HG03066 (cell line): Measurements from ENCODE around the gene GGCX.
"Not testable (repeated sequence)": the region's sequence is repeated elsewhere in the genome, so short reads cannot be mapped to it uniquely, and the experiment has no call there.

Source experiments
- ATAC-seq: cut with Tn5 transposase; IDR thresholded peaks from one replicate; pipeline ENCODE4 v1.9.1; 2021; ENCODE audit warnings: low read depth; ENCODE audit not compliant: unreplicated experiment

GGCX gene

DNA sequence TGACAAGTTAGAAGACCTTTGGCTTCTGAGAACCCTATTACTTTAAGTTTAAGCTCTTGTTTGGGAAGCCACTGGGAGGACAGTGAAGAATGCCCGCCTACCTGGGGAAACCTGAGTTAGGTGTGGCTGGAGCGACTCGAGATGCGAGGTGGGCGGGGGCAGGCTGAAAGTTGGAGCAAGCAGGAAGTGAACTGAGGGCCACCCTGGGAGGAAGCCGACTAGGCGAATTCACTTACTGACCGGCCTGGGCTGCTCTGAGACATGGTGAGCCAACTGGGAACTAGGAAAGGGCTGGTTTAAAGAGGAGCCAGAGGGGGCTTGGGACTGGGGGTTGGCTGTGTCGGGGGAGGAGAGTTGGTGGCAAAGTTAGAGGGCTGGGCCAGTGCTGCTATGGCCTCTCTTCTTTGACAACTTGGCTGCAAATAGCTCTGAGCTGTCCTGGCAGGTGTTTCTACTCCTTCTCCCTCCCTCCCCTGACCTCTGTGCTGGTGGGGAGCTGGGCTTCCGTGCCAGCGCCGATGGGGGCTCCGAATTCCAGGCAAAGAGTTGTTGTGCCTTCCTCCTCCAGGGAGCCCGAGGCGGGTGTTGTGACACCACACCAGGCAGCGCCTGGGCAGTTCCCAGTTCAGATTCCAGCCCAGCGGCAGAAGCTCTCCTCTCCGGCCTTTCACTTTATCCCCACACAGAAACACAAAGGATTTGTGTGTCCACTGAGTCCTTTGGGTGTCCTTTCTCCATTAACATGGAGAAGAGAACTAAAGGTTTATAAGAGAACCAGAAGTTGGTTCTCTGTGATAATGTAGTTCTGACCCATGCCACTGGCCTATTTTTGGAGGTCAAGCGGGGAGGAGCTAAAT lies 16.3 kb upstream of the GGCX start, which contains the start of gene VAMP8:
Gene VAMP8, plus strand, starts transcription at position 201 of the 857 bp plus-strand sequence. Its CDS starts 61 bp downstream, at position 262.
- ATAC-seq, result peak; percentile 62

DNA sequence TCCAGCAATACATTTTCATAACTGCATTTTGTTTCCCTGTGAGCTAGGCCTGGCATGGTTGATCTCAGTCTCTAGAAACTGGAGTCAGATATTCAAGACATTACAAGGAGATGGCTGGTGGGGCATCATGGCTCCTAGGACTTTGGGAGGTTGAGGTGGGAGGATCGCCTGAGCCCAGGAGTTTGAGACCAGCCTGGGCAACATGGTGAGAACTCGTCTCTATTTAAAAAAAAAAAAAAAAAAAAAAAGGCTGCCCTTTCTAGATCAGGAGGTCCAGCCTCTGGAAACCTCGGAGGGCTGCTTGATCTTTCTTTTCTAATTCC lies 15.7 kb upstream of the GGCX start:
- no peak for ATAC-seq

DNA sequence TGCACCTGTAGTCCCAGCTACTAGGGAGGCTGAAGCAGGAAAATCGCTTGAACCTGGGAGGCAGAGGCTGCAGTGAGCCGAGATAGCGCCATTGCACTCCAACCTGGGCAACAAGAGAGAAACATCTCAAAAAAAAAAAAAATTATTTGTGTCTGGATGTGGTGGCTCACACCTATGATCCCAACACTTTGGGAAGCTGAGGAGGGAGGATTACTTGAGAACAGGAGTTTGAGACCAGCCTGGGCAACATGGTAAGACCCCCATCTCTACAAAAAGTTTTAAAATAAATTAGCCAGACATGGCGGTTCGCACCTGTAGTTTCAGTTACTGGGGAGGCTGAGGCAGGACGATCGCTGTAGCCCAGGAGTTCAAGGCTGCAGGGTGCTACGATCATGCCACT lies 14.4 kb upstream of the GGCX start:
- ATAC-seq, result no peak

DNA sequence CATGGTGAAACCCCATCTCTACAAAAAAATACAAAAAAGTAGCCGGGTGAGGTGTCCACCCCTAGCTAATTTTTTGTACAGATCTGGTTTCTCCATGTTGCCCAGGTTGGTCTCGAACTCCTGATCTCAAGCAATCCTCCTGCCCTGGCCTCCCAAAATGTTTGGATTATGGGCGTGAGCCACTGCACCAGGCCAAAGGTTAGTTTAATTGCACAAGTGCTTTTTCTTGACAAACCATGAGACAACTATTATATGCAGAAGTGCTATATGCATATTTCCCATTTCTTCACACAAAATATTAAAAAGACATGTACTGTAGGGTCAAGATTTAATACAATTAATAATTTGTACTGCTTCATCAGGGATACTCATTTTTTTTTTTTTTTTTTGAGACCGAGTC lies 5.0 kb upstream of the GGCX start:
- ATAC-seq, result no peak

DNA sequence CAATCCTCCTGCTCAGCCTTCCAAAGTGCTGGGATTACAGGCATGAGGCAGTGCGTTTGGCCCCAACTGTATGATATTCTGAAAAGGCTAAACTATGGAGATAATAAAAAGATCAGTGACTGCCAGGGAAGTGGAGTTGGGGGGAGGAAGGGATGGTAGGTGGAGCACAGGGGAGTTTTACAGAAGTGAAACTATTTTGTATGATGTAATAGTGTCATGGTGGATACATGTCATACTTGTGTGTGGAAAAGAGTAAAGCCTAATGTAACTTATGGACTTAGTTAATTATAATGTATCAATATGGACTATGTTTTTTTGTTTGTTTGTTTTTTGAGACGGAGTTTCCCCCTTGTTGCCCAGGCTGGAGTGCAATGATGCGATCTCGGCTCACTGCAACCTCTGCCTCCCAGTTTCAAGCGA lies 2.9 kb upstream of the GGCX start:
- no peak for ATAC-seq

DNA sequence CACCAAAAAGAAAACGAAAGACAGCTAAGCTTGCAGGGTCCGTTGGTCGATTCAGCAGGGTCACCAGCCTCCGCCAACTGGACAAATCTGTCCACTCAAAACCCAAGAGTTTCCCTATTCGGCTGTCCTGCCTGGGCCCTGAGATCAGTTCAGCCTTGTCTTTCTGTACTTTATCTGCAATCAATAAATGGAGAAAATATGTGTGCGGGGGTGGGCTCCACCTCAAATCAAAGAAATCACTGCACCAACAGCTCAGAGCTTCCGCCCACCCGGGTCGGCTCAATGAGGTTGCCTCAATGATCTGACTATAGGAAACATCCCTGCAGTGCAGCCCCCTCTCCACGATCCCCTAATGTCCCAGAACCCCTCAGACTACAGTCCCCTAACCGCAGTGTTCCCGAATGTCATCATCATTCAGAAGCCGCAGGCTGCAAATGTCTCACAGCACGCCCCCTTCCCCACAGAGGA lies 447 bp downstream of the GGCX start:
- ATAC-seq, result peak; percentile 12

DNA sequence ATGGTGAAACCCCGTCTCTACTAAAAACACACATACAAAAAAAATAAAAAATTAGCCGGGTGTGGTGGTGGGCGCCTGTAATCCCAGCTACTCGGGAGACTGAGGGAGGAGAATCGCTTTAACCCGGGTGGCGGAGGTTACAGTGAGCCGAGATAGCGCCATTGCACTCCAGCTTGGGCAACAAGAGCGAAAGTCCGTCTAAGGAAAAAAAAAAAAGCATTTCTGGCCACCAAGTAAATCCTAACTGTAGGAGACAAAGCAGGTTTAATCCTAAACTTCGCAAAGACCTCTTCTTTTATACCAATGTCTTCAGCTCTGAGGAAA lies 928 bp downstream of the GGCX start:
- not testable (repeated sequence) for ATAC-seq

DNA sequence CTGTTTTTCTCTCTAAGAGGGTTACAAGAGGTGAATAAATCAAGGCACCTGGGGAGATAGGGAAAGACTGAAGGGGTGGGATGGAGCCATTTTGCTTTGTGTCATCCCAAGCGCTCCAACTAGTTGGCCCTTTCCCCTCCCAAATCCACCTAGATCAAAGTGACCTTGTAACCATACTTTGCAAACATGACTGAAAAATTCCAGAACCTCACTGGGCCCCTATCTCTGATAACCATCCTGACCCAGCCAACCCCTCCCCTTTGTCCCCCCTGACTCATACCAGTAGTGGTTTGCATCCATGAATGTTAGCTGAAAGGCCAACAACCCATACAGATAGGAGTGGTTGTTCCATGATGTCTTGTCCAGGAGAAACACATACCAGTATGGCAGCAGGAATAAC lies 3.1 kb downstream of the GGCX start:
- ATAC-seq, result no peak

DNA sequence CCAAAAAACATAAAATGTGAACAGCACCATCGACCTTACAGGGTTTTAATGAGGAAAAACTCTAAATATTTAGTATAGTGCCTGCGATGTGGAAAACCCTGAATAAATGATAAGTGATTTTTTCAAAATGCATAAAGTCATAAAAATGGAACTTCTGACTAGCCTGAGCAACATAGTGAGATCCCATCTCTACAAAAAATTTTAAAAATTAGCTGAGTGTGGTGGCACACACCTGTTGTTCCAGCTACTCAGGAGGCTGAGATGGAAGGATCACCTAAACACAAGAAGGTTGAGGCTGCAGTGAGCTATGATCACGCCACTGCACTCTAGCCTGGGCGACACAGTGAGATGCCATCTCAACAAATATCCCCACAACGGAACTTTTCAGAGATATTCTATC lies 4.2 kb downstream of the GGCX start:
- ATAC-seq, result no peak

DNA sequence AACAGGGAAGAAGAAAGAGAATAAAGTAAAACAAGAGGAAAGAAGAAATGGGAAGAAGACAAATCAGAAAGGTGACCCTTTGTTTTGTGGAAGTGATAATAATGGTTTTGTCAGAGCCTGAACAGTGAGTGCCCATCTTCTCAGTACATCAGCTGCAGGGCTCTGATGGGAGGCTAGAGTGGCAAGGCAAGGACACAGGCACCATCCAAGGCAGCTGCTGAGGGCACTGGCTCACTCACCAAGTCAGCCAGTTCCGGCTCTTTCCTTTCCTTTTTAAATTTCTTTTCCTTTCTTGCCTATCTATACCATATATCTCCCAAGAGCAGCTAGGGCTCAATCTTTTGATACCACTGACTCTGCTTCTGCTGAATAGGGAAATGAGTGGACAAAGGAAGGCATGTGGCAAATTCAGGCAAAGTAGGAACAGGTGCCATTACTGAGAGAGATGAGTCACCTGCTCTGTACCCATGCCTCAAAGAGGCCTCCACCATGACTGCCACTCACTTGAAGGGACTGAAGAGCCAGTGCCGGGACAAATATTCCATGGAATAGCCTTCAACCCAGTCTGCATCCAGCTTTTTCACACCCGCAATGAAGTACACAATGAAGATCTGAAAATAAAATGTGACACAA lies 6.2 kb downstream of the GGCX start:
- ATAC-seq, result no peak

DNA sequence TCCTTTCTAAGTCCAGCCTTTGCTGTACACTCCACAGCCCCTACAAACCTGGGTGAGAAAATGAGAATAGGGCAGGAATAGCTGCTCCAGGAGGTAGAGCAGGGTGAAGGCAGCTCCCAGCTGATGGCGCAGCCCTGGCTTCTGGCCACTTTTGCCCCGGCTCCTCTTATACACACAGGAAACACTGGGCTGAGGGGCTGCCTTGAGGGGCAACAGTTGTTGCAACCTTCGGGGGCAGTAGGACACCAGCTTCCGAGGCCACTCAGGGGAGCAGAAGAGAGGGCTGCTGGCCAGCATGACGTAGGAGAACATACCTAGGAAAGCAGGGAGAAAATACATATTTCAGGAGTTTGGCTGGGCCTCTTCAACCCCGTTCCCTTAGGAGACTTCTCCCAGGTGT lies 8.1 kb downstream of the GGCX start:
- ATAC-seq, result no peak

DNA sequence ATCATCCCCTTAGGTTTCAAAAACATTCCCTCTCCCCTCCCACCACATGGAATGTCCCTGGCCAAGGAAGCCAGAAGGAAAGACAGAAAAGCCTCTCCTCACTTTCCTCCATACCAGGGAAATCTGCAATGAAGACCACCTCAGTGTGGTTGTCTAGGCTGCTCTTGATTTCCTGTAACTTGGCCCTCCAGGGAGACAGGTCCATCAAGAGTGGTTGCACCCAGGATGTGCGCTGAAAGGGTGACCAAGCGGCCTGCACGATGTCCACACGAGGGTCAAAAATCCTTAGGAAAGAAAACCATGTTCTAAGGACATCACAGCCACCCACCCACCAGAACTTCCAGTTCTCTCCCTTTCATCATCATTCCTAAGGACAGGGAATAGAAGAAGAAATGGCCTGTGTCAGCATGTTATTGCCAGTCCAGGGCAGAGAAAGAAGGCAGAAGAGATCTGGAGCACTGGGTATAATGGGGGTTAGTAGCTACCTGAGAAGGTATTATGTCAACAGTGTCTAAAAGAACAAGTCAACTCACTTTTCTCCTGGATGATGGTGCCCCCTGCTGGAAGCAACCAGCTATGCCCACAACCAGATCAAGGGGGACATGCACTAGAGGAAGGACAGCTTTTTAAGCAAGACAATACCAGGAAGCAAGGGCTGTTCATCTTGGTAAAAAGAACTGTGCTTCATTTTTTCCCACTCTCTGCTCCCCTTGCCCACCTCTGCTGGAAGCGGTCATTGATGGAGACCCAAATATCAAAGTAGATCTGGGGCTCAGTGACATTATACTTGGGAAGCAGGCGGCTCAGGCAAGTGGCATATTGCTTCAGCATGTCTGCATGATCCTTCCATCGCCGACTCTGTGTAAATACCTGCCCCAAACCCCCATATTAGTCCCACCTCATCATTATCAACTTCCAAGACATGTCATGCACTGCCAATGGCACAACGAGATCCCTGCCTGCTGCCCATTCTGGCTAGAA lies 9.3 kb downstream of the GGCX start:
- peak; percentile 77 for ATAC-seq

DNA sequence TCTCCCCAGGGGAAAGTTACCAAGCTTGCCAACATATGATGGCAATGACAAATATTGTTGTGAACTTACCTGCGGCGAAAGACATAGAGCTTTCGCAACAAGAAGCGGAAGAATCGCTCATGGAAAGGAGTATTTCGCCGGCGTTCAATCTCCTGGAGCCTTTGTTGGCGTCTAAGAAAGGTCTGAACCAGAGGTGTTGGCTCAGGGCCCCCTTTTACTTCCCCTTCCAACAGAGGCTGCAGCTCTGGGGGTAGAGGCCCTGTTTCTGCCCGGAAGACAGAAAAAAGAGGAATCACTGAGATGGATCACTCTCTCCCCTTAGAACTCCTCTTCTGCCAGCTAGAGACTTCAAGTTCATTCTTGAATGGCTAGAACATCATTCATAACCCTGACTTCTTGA lies 10.8 kb downstream of the GGCX start:
- ATAC-seq, result no peak

DNA sequence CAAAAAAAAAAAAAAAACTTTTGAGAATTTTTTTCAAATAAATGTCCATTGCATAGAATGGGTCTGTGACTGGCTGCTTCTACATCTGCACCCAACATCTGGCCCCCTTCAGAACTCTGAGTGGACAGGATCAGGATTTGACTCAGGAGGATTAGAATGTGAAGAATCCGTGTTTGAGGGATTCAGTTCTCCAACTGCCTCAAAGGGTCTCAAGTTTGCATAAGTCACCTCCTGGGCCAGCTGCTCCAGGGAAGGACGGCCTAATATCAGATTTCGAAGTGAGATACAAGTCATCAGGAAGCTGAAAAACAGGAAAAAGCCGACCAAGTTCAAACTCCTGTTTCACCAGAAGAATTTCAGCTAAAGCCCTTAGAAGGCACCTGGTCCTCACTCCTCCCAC lies 11.5 kb downstream of the GGCX start:
- ATAC-seq, result no peak

DNA sequence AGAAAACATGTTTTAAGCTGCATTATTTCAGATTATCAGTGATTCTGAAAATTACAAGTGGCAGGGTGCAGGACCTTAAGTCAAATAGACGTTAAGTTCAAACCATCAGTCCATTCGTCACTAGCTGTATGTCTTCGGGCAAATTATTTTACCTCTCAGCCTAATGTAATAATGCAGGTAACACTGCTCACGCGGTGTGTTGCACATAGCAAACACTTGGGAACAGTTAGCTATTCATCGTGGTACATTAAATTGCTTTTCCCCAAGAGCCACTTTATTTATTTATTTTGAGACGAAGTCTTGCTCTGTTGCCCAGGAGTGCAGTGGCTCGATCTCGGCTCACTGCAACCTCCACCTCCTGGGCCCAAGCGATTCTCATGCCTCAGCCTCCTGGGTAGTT lies 12.2 kb downstream of the GGCX start:
- no peak for ATAC-seq

DNA sequence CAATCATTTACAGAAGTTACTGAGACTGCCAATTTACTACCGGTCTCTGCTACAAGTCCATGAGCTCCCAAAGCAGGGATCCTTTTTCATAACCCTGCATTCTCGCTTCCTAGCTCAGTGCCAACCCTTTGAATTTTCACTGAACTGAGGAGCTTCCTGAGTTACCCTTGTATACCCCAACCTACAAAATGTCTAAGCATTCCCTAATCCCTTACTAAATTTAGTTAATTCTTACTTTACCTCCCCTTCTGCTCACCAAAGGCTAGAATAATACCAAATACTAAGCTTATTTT lies 12.7 kb downstream of the GGCX start:
- no peak for ATAC-seq

DNA sequence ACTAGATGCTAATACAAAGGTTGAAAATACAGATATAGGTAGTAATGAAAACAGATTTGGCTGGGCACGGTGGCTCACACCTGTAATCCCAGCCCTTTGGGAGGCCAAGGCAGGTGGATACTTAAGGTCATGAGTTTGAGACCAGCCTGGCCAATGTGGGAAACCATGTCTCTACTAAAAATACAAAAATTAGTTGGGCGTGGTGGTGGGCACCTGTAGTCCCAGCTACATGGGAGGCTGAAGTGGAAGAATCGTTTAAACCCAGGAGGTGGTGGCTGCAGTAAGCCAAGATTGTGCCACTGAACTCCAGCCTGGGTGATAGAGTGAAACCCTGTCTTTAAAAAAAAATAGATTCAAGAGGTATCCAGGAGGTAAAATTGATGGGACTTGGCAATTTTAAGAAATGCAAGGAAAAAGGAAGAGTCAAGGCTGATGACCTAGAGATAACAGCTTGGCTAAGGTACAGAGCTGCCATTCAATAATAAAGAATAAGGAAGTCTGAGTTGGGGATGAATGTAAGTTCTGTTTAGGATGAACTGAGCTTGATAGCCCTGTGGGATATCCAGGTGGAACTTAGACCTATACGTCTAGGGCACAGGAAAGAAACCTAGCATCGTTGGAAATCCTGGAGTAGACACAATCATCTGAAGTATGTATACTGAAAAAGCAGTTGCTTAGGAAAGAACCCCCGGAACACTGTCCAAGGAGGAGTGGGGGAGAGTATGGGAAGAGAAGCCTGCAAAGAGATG lies 13.3 kb downstream of the GGCX start:
- ATAC-seq, result no peak

DNA sequence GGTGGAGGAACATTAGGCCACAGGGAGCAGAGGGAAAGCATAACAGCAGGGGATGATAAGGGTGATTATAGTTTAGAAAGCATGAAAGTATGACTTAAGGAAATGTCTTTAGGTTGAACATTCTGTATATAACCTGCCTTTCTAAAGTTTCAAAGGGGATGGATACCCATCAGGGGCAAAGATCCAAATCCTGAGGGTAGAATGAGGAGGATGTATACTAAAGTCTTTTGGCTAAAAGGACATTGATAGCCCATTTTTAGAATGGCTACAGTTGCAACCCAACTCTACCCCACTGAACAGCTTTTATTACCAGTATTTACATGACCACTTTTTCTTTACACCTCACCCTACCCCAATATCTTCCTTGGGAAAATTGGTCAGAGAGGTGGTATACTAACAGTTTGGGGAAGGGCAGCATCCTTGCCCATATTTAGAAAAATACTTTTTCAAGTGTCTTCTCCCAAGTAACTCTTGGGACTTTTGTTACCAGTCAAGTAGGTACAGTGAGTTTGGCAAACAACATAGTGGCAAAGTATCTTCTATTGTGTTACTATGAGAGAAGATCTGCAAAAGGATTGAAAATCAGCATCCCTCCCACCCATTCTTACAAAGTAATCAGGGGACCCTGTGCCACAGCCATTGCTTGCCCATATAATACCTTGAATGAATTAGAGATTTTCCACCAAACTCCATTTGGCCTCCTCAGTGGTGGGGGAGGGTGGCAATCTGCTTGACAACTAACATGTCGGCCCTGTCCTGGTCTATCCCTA lies 14.0 kb downstream of the GGCX start:
- ATAC-seq, result no peak

DNA sequence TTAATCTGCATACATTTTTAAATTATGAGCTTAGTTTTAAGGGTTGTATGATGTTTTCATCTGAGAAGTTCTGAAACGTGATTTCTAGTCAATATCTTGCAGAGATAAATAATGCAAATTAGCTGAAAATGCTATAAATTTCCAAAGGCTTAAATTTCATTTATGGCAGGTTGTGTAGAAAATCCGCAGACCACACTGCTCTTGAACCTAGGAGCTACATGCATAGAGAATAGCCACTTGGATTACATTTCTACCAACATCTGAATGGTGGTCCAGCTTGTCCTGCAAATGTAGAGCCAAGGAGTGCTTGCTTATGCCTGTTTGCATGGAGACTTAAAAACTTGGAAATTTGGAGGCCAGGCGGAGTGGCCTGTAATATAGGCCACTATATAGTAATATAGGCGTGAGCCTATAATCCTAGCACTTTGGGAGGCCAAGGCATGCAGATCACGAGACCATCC lies 15.5 kb downstream of the GGCX start:
- ATAC-seq, result no peak
